MM.1S (cell line): ENCODE measurements around the gene MARCHF6.
"Not testable (repeated sequence)": the region's sequence is repeated elsewhere in the genome, so short reads cannot be mapped to it uniquely, and the experiment has no call there.

Experiments
- EZH2phosphoT487 ChIP-seq: fragments of 300-600 bp; sonication (generic); IDR thresholded peaks from 2 replicates; pipeline ENCODE4 v1.6.1; 2018; ENCODE audit warnings: antibody characterized with exemption, low read length
- TF ChIP-seq, protein P1 (sequence below): fragments of 300-600 bp; sonication (generic); IDR thresholded peaks from 2 replicates; pipeline ENCODE4 v1.5.1; 2016; ENCODE audit warnings: antibody characterized with exemption, low read length, mixed read lengths

- TF ChIP-seq, protein P1, sequence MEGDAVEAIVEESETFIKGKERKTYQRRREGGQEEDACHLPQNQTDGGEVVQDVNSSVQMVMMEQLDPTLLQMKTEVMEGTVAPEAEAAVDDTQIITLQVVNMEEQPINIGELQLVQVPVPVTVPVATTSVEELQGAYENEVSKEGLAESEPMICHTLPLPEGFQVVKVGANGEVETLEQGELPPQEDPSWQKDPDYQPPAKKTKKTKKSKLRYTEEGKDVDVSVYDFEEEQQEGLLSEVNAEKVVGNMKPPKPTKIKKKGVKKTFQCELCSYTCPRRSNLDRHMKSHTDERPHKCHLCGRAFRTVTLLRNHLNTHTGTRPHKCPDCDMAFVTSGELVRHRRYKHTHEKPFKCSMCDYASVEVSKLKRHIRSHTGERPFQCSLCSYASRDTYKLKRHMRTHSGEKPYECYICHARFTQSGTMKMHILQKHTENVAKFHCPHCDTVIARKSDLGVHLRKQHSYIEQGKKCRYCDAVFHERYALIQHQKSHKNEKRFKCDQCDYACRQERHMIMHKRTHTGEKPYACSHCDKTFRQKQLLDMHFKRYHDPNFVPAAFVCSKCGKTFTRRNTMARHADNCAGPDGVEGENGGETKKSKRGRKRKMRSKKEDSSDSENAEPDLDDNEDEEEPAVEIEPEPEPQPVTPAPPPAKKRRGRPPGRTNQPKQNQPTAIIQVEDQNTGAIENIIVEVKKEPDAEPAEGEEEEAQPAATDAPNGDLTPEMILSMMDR: not testable (repeated sequence)
- TF ChIP-seq EZH2phosphoT487: not testable (repeated sequence)
These were observed 42.5 kb upstream of the MARCHF6 start for GRCh38 chr5:10310835-10311570.
